HG02759 (cell line): ENCODE results near the gene CDH13.

Source experiments
- ATAC-seq: cut with Tn5 transposase; IDR thresholded peaks from one replicate; pipeline ENCODE4 v1.9.1; 2021; ENCODE audit warnings: mild to moderate bottlenecking, moderate library complexity; ENCODE audit not compliant: unreplicated experiment

Gene CDH13

DNA sequence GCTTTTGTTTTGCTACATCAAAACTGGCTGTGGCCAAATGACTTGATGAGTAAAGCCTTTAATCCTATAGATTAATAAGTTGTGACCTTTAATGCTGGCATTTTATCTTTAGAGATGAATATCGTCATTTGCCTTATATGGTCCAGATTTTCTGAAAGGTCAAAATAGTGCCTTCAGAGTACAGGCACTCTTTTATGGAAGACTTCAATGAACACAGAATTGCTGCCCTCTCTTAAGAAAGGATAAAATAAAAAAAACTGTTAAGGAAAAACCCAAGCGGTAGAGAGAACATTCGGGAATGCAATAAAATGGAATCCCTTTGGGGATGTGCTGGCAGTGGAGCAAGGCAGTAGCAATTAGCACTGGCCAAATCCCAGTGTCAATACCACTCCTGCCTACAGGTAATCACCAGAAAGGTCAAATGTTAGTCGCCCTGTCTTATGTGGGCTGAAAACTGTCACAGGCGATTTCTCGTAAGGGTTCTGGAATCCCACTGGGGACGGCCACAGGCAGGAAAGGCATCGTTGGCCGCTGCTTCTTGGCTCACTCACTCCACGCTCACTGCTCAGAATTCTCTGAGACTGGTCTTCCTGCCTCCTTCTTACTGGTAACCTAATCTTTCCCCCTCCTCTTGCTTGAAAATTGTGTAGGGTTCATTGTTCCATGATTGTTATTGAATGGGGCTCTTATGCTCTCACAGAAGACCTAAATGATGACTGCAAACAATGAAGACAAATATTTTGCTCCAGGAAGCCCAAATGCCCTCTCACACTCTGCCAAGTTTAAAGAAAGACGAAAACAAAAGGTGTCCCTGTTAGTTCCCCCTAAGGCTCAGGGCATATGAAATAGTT lies 1135.6 kb downstream of the CDH13 start:
- no peak for ATAC-seq

DNA sequence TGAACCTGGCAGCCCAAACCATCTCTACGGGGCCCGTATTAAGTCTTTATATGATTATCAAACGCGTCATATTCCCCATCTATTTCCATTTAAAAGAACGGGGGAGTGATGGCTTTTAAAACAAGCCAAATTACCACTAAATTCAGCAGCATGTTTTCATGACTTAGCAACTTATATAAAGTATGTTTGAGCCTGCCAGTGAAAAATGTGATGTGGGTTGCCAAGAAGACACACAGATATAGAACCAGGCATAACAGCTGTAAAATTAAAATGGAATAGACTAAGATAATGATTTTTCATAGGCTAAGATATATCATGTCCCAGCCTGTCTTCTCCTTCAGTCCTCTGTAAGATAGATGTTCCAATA lies 1136.2 kb downstream of the CDH13 start:
- no peak for ATAC-seq

DNA sequence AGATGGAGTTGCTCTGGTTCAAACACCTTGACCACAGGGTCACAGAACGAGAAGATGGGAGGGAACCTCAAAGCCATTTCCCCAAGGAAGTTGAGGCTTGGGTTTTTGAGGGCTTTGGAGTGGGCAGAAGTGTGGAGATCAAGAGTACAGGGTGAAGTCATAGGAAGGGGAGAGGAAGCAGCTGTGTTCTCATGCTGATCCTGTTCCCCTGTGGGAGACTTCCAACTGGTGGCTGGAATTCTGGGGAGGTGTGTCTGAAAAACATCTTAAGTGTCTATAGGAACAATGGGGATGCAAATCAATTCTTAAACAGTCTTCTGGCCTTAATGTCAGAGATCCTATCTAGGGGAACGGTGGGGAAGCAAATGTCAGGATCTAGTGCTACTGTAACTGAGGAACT lies 1142.2 kb downstream of the CDH13 start:
- ATAC-seq: no peak

- ATAC-seq: no peak
These were observed 1142.7 kb downstream of the CDH13 start for GRCh38 chr16:83769397-83770008.

GRCh38 chr16:83771306-83771942 lies 1144.7 kb downstream of the CDH13 start:
- no peak for ATAC-seq

DNA sequence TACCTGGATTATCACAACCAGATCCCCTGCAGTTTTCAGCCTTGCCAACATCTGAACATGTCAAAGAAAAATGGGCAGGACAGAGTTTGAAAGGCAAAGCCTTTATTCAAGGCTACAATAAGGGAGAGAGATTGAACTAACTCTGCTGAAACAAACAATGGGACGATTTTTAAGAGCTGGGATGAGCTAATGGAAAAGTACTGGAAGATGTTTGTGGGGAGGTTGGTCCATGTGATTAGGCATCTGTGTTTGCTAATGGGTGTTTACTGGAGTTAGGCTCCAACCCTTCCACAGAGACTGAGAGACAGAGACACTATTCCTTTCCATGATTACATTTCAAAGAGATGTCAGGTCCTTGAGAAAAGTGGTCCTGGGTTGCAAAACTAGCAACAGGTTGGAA lies 1146.0 kb downstream of the CDH13 start:
- ATAC-seq: no peak

GRCh38 chr16:83774066-83774465 lies 1147.3 kb downstream of the CDH13 start:
- ATAC-seq: no peak

DNA sequence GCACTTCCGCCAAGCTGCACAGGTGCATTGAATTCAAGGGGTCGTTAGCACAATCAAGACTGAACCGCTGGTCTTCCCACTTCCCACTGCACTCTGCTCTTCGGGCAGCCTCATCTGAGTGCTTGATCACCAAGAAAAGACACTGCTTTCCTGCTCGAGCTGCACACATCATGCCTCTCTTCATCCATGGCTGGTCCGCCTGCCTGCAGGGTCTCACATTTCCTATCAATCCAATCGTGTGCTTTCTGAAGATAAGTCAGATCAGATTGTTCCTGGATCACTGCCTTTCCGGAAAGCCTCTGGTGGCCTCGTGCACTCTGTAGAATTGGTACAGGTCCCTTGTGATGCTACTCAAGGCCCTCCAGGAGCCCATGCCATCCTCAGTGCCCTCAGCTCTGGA lies 1150.2 kb downstream of the CDH13 start:
- no peak for ATAC-seq

- ATAC-seq: no peak
These were observed 1153.1 kb downstream of the CDH13 start for GRCh38 chr16:83779886-83780285.

DNA sequence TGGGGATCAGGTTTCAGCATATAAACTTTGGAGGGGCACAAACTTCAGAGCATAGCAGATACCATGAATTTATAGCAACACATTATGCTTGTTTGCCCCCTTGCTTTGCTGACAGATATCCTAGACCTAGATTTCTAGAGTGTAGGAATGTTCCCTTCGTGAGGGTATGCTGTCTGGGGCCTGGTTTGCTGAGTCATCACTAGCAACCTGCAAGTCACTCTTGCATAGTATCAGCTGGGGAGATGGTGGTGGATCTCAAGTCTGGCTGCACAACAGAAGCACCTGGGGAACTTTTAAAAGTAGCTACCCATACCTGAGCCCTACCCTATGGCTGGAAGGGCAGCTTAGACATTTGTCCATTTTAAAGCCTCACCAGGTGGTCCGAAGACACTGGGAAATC lies 1158.7 kb downstream of the CDH13 start:
- ATAC-seq: no peak

GRCh38 chr16:83789642-83790401 lies 1163.1 kb downstream of the CDH13 start:
- no peak for ATAC-seq

GRCh38 chr16:83791916-83792315 lies 1165.1 kb downstream of the CDH13 start:
- ATAC-seq: no peak

DNA sequence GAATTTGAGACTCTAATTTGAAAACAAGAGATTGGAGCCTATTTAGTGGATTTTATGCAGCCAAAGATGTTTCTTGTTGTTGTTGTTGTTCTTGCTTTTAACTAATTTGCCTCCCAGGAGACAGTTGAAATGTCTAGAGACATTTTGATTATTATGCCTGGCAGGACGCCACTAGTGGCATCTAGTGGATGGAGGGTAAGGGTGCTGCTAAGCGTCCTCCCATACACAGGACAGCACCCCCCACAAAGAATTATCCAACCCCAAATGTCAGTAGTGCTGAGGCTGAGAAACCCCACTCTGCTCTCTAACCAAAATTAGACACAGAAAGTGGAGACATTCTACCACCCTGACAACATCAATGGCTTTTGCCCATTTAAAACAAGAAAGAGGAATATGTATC lies 1165.6 kb downstream of the CDH13 start:
- no peak for ATAC-seq

- no peak for ATAC-seq
These were observed 1166.4 kb downstream of the CDH13 start for GRCh38 chr16:83793179-83793578.

DNA sequence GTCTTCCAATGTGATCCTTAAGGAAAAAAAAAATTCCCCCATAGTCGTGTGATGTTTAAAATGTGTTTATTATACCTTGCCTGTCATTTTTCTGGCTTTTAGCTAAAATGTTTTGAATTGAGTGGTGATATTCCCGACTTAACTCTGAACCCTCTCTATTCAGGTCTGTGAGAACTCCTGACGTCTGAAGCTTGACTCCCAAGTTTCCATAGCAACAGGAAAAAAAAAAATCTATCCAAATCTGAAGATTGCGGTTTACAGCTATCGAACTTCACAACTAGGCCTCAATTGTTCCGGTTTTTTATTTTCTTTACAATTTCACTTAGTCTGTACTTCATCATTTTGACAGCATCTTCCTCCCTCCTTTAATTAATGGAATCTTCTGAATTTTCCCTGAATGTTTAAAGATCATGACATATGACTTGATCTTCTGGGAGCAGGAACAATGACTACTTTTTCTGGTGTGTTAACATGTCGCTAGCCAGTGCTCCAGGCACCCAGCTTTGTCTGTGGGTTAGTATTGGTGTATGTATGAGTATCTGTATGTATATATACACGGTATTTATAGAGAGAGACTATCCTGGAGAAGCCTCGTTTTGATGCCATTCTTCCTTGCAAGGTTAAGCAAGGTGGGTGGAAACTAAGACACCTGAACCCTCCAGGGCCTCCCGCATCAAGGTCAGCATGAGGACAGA lies 1168.2 kb downstream of the CDH13 start:
- no peak for ATAC-seq

DNA sequence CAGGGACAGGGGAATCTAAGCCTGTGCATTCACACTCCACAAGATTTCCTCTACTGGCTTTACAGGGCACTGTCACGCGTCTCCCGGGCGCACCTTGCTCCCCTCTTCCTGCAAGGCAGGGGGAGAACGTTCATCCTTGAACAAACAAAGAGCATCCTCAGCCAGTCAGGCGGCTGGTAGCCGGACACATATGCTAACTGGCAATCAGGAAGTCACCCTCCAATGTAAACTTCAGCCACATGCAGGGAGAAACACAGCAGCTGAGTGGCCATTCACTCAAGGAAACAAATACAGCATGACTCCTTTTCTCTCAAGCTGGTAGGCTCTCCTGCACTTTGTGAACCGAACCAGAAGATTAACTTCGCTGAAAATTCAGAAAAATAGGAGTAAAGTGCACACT lies 1170.2 kb downstream of the CDH13 start:
- no peak for ATAC-seq

- ATAC-seq: no peak
These were observed 1172.6 kb downstream of the CDH13 start for GRCh38 chr16:83799336-83799735.

DNA sequence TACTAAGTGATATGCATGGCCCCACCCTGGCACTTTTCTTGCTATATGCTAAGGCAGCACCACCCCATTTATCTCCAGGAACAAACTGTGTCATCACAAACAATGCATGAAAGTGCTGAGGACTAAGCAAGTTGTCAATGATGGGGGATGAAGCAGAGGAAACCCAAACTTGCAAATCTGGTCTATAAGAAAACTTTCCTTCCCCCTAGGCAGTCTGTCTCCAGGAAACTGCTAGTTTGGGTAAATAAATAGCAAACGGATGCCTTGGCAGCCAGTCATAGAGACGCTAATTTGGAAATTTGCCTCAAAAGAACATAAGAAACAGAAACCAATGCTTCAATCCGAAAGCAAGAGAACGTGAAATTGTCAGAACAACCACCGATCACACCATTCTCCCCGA lies 1175.4 kb downstream of the CDH13 start:
- no peak for ATAC-seq

GRCh38 chr16:83802554-83803205 lies 1175.9 kb downstream of the CDH13 start:
- no peak for ATAC-seq

DNA sequence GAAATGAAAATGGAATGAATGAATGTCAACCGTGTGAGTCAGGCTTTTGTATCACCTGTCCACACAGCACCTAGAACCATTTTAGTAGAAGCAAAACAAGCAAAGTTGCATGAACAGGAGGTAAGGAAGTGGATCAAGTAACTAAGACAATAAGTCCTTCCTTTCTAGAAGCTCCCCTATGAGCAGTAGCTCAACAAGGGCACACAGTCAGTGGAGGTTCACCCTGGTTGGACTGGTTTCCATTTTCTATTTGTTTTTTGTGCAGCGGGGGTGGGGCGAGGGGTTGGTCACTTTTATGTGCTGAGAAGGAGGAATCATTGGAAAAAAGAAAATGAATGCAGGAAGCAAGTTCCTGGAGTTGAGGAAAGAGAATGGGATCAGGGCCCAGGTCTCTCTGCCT lies 1177.0 kb downstream of the CDH13 start:
- ATAC-seq: no peak
